Measurements from ENCODE around the gene DHRS9.

DNA sequence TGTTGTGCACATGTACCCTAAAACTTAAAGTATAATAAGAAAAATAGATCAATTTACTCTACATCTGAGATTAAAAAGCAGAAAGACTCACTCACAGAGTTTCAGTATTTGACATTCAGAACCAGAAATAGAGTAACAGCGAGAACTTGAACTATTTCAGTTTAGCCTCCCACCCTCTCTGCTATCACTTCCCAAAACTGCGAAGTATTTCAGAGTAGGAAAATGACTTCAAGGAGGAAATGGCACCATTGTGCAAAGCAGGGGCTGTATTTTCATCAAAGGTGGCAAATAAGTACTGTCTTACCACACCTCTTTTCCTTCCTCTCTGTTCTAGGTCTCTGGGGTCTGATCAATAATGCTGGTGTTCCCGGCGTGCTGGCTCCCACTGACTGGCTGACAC lies 13.6 kb downstream of the DHRS9 start:
- no peak for TF ChIP-seq POLR2A (IDR thresholded peaks at IDR 0.05)
- TF ChIP-seq, protein P1, sequence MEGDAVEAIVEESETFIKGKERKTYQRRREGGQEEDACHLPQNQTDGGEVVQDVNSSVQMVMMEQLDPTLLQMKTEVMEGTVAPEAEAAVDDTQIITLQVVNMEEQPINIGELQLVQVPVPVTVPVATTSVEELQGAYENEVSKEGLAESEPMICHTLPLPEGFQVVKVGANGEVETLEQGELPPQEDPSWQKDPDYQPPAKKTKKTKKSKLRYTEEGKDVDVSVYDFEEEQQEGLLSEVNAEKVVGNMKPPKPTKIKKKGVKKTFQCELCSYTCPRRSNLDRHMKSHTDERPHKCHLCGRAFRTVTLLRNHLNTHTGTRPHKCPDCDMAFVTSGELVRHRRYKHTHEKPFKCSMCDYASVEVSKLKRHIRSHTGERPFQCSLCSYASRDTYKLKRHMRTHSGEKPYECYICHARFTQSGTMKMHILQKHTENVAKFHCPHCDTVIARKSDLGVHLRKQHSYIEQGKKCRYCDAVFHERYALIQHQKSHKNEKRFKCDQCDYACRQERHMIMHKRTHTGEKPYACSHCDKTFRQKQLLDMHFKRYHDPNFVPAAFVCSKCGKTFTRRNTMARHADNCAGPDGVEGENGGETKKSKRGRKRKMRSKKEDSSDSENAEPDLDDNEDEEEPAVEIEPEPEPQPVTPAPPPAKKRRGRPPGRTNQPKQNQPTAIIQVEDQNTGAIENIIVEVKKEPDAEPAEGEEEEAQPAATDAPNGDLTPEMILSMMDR (IDR thresholded peaks at IDR 0.05) = no peak

Measured in testis (tissue), 2 donors.